NAMALWA (cell line): ENCODE measurements around the gene OBP2A.
"Not testable (repeated sequence)": the region's sequence is repeated elsewhere in the genome, so short reads cannot be mapped to it uniquely, and the experiment has no call there.

Source experiments
- DNase-seq: peaks from one replicate; pipeline ENCODE4 v3.0.0-alpha.2; 2015; ENCODE audit warnings: low spot score

Gene OBP2A

DNA sequence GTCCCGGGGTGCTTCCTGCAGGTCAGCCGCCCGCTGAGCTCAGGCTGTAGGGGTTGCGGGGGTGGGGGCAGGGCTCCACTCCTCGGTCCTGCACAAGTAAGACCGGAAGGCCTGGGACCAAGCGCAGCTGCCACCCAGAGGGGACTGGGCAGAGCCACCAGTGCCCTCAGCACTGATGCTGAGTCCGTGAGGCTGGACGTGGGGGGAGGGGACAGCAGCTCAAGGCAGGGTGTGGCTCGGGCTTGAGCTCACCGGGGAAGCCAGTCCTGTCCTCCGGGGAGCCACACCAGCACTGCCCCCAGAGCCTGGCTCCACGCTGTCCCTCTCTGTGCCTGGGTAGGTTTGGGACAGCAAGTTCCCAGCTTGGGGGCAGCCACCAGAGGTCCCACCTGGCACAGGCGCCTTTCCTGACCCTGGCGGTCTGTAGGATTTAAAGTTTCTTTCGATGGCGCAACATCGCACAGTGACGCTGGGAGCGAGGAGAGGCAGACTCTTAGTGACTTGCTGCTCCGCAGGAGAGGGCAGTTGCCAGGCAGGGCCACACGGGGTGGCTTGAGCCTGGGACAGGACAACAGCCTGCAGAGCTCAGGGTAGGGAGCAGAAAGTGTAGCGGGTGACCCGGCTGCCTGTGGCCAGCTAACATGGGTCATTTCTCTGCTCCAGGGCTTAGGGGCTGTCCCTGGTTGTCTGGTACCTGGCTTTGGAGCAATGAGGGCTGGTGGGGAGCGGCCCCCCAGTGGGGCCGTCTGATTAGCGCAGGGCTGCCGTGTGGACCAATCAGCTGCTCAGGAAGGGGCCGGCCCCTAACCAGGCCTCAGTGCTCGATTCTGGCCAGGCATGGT, 19.0 kb upstream of the OBP2A start:
- DNase-seq = no peak

DNA sequence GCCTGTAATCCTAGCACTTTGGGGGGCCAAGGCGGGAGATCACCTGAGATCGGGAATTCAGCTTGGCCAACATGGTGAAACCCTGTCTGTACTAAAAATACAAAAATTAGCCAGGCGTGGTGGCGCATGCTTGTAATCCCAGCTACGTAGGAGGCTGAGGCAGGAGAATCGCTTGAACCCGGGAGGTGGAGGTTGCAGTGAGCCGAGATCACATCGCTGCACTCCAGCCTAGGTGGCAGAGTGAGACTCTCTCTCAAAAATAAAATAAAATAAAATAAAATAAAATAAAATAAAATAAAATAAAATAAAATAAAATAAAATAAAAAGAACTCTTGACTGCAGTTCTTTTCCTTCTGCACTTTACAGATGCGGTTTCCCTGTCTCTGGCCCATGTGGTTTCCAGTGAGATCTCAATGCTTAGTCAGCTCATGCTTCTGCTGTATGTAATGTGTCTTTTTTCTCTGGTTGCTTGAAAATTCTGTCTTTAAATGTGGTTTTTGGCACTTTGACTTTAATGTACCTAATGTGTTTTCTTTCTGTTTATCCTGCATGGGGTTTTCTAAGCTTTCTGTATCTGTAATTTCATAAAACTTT, 17.0 kb upstream of the OBP2A start:
- not testable (repeated sequence) for DNase-seq

DNA sequence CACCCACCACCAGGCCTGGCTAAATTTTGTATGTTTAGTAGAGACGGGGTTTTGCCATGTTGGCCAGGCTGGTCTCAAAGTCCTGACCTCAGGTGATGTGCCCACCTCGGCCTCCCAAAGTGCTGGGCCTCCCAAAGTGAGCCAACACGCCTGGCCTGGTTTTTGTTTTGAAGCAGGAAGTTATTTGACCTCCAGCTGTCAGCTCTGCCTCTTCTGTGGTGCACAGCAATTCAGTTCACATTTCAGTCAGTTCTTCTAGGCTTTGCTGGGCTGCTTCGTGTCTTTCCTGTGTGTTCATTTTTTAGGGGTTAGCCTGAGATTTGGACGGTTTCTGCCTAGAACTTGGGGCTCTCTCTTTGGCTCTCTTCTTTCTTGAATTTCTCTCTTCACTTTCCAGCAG, 15.8 kb upstream of the OBP2A start:
- no peak for DNase-seq

DNA sequence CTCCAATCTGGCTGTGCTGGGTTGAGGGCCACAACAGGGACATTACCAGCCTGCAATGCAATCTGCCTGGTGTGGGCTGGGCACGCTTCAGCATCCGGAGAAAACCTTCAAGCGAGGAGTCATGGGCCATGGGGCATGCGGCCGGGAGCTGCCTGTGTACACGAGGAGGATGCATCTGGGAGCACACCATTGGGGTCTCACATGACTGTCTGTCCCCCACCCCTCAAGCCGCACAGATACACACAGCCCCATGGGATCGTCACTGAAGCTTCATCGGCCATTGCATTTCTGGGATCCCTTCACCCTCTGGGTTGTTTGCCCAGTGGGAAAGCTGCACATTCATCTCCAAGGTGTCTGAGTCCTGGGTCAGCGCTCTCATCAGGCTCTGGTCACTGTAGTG, 14.8 kb upstream of the OBP2A start:
- no peak for DNase-seq

DNA sequence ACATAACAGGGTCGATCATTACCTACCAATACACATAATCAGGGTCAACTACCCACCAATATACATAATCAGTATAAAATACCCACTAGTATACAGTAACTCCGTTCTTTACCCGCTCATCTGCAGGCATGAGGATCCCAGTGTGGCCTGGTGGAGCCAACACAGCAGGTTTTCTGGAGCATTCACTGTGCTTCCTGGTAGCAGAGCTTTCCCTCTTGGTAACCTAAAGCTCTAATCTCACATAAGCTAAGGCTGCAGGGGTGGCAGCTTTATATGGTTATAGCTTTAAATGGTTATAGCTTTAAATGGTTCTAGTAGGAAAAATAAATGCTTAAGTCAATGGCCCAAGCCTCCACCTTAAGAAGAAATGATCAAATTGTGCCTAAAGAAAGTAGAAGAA, 12.8 kb upstream of the OBP2A start:
- DNase-seq = peak; percentile 26

DNA sequence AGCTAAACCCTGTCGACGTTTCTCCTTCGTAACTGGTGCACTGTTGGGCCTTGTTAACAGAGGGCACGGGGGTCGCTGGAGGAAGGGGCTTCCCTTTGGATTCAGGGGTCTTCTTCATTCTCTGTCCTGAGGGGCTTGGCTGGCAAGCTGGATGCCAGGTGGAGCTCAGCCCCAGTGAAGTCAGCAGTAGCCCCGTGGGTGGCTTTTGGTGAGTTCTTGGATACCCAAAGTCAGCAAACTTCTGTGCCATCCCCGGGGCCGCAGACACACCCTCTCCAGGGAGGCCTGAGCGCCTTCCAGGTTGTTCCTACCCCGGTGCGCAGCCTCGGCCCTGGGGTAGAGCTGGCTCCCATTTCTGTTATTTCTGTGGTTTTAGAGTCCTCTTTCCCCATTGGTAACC, 12.3 kb upstream of the OBP2A start:
- no peak for DNase-seq

DNA sequence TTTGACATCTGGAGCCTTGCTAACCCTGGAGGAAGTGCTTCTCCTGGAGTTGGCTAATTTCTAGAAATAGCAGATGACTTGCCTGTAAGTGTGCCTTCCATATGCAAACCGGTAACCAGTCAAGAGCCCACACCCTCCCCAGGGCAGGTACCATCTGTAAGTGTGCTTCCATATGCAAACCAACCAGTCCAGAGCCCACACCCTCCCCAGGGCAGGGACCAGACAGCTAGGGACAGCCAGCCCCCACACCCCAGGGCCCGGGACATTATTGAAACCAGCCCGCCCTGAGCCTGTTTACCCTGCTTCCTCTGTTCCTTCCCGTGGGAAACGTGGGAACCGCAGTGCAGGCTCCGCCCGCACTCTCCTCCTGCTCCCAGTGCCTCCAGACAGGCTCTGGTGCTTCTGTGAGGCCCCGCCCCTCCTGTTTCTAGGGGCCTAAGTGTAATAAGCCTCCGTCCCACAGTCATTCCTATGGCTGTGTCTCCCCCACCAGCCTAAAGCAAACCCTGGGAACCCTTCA, 11.7 kb upstream of the OBP2A start:
- not testable (repeated sequence) for DNase-seq

DNA sequence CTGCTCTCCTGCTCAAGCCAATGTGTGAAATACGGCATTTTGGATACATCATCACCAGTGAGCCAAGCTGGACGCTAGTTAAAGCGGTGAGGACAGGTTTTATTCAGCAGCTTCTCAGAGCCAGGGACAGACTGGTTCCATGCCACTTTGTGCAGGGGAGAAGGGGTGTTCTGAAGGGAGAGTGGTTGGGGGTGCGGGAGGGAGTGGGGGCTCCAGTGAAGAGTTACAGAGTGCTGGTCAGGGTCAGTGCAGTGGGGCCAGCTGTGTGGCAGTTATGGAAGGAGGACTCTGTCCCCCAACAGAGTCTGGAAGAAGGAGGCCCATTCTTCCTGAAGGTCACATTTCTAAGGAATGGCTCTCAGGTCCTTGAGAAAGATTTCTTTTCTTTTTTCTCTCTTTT, 11.1 kb upstream of the OBP2A start:
- DNase-seq = not testable (repeated sequence)

DNA sequence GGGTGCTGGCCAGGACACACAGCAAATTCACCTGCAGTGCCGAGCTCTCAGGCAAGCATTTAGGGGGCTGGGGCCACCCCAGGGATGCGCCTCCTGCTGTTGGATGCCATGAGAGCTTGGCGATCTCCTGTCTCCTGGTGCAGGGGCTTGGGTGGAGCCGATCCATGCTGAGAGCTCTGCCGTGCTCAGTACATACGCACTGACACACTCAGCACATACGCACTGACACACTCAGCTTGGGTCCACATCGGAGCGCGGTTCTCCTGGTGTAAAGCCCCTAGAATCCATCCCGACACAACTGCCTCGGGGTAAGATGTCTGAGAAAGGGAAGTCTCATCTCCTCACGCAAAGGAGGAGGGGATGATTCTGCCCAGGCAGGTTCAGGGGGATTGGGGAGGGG, 10.3 kb upstream of the OBP2A start:
- DNase-seq = not testable (repeated sequence)

DNA sequence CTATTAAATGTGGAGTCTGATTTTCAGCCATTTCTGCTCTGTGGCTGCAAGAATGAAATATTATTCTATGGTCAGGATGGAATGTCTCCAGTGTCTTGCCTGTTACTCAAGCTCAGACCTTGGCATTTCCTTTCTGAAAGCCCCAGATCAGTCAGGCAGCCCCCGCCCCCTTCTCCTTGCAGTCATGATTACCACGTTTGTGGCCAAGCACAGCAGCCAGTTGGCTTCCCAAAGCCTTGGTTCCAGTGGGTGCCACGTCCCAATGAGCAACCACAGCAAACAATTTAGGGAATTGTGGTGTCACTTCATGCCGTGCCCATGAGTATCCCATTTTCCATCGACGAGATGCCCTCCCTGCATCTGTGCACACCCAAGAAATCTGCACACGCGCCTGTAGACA, 9.7 kb upstream of the OBP2A start:
- DNase-seq = no peak

DNA sequence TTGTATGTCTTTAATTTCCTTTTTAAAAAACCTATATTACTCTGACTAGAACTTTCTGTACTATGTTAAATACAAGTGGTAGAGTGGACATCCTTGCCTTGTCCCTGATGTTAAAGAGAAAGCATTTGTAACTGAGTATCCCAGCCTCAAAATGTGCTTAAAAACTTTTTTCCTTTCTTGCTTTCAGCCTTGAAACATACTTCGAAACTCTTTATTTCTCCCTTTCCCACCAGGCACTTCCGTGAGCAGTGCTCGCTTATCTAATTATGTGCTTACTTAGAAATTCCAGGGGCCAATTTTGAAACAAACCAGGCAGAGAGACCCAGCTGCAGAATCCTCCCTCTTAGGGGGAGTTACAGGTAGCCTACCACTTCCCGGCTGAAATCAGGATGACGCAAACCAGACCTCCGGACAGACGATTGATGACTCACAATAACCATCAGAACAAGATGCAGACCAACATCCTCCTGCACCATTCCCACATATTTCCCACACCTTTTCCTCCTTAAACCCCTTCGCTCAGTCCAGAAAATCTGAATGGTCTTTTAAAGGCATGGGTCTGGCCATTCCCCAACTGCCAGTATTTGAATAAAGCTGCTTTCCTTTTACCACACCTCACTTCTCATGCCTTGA, 2.5 kb upstream of the OBP2A start:
- not testable (repeated sequence) for DNase-seq

DNA sequence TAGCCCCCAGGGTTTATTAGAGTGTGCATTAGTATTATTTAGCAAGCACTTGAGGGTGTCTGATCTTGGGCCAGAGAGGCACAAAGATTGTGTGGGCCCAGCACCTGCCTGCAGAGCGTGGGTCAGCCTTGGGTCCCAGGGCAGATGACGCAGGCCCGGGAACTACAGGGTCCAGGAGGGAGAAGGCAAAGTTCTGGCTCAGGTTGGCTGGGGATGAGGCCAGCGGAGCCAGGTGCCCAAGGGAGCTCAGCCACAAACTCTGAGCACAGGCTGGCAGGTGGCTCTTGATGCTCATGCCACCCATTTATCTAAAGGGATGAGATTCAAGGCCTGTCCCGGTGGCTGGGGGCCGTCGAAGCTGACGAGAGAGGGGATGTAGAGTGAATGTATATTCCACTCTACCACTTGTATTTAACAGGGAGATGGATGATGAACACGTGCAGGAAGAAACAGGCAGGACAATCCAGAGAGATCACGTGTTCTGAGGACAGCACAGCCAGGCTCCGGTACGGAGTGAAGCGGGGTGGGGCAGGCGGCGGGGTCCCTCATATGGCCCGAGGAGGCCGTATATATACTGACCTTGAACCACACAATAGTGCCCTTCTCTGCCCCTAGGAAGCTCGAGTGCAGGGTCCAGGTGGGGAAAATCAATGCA, 818 bp upstream of the OBP2A start:
- DNase-seq = no peak

DNA sequence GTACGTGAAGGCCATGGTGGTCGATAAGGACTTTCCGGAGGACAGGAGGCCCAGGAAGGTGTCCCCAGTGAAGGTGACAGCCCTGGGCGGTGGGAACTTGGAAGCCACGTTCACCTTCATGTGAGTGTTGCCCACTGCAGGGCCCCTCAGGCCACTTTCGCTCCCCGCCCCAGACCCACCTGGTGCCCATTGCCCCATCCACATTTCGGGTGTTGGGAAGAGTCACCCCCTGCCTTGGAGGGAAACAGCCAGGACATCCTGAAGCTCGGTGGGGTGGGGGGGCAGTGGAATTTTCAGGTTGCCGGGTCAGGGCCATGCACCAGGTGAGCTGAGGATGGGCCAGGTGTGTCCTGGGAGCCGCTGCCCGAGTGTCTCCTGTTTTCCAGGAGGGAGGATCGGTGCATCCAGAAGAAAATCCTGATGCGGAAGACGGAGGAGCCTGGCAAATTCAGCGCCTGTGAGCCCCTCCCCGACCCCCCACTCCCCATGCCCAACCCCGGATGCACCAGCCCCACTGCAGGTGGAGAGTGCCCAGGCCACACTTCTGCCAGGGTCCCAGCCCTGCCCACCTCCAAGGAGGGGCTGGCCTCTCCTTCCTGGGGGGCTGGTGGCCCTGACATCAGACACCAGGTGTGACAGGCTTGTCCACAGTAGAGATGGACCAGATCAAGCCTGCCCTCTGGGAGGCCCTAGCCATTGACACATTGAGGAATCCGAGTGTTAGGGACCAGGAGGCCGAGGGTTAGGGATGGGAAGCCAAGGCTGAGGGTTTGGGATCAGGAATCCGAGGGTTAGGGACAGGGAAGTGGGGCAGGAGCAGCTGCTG, 1.1 kb downstream of the OBP2A start:
- DNase-seq = not testable (repeated sequence)

DNA sequence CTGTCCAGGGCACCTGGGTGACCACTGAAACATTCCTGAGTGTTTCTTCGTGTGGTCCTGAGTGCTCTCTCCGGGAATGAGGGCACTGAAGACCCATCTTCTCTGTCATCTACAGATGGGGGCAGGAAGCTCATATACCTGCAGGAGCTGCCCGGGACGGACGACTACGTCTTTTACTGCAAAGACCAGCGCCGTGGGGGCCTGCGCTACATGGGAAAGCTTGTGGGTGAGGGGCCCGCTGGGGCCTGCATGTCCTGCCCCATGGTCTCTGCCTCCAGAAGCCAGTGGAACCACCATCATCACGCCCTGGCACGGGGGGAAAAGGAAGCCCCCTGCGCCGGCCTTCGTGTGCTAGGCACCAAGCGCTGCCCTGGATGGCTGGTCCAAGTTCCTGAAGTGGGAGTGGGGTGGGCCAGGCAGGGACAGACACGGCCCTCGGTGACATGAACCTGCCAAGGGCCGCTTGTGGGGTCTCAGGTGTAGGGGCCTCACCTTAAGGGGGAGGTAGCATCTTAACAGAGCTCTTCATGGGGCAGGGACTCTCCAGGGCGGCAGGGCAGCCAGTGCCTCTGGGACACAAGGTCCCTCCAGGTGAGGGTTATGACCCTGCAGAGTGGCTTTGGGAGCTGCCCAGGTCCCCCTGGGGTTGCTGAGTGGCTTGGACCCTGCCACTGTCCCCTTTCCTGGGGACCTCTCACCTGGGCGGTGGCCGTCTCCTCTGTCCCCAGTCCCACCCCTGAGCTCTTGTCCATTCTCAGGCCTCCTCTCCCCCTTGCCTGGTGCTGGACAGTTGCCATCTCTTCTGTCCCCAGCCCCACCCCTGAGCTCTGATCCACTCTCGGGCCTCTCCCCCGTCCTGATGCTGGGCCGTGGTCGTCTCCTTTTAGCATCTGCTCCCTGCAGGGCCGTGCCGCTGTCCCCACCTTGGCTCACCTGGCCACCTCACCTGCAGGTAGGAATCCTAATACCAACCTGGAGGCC, 2.1 kb downstream of the OBP2A start:
- no peak for DNase-seq

DNA sequence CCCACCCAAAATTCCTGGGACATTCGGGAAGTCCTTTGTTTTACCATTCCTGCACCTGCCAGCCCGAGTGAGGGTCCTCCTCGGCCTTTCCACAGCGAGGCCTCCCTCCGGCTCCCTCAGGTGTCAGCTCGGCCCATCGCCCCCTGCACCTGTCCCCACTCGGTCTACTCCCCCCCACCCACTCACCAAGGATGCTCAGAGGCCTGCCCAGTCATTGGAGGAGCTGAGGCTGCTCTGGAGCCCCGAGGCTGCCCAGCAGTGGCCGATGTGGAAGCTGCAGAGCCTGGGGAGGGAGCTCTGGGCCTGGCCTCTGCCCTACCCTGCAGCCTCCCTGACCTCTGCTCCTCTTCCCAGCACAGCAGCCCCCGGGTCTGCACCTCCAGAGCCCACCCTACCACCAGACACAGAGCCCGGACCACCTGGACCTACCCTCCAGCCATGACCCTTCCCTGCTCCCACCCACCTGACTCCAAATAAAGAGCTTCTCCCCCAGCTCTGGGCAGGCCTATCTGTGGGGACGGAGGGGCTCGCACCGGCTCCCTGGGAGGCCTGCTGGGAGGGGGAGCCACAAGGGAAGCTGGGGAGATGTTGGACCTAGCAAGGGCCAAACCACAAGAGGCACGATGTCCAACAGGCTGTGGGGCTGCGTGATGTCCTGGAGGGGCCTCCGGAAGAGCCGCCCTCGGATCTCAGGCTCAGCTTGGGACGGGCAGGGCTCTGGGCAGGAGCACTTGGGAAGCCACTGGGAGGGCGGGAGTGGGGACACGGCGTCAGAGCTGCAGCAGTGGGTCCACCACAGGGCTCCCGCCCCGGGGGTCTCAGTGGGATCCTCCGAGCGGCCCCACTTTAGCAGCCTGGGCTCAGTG, 3.8 kb downstream of the OBP2A start:
- not testable (repeated sequence) for DNase-seq

DNA sequence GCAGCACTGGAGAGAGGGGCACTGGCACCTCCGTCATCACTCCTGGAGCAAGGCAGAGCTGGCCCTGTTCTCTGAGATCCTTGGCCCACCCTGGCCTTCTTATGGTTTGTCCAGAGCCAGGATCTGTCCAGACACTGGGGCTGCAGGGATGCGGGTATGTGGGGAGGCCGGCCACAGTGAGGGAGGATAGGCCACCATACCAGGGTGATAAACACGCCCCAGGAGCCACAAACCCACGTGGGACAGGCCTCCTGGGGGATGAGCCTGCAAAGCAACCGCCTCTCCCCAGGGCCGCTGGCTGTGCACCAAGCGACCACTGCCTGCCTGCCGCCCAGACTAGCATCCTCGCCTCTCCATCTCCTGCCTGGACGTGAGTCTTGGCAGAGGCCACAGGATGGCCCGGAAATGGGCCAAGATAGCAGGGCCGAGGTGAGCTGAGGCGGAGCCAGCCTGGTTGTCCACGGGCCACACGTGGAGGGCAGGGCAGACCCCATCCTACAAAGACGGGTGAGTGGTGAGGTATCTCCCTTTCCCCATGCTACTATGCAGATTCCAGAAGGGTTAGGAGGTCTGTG, 4.5 kb downstream of the OBP2A start:
- no peak for DNase-seq

DNA sequence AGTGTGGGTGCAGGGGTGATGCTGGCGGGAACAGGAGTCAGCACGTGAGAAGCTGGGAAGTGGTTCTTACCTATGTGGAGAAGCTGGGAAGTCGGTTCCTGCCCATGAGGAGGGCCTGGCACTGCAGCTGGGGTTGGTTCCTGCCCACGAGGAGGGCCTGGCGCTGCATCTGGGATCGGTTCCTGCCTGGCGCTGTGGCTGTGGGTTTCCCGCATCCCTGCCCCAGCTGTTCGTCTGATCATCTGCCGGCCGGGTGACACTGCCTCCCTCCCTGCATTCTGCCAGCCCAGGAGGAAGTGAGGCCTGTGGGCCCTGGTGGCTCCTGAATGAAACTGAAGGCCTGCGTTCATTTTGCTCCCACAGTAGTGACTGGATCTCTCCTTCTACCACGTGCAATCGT, 5.1 kb downstream of the OBP2A start:
- DNase-seq = no peak

DNA sequence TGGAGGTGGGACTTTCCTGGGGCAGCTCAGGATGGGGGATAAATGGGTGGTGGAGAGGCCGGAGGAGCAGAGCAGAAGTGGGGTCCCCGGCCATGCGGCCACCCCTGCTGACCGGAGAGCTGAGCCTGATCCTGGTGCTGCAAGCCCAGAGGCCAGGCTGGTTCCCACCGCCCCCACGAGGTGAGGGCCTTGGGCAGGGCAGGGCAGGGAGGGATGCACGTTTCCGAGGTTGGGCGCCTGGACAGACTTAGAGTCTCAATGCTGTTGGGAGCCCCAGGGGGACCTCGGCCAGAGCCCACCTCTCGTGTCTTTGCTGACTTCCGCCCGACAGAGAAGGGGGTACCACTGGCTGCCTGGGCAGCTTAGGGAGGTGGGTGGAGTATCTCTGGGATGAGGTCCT, 5.5 kb downstream of the OBP2A start:
- no peak for DNase-seq
